SK-N-SH (cell line): Measurements from ENCODE around the gene EIF3D. TPM values are rescaled to one million over a fixed set of nuclear protein-coding genes. Genes with fewer than 3 reads are reported as not detected.
A peak's percentile ranks its signal among the peaks of the same experiment; 100 is the strongest.

Experiments used
- CTCF ChIA-PET: fragments of 300-600, 350-600 bp; formaldehyde crosslinking; extraction: SDS; loops from one replicate; lab custom pipeline; 2021; lab: Yijun Ruan, JAX
- POLR2A ChIA-PET: fragments of 350-600 bp; sonication (Branson Sonifier 250); formaldehyde crosslinking; extraction: SDS; loops from one replicate; lab custom pipeline; 2020; ENCODE audit warnings: antibody characterized with exemption, inconsistent platforms; lab: Yijun Ruan, JAX
- DNase-seq: peaks from one replicate; pipeline ENCODE4 v3.0.0; 2012
- H2AFZ ChIP-seq: fragments of 200-600 bp; sonication (generic); 2 replicates; pipeline ENCODE4 v1.8.1; 2016; ENCODE audit warnings: antibody characterized with exemption, mild to moderate bottlenecking, low read depth
- H3F3A ChIP-seq: fragments of 200-600 bp; sonication (generic); replicated peaks from 2 replicates; pipeline ENCODE3; 2016; ENCODE audit warnings: antibody characterized with exemption, mild to moderate bottlenecking; ENCODE audit not compliant: insufficient read depth
- H3K27ac ChIP-seq, 2 experiments: fragments of 200-500 bp in 1 of 2; fragments of 200-600 bp in 1 of 2; sonication (Bioruptor generic) in 1 of 2; sonication (generic), shearing (Covaris generic) in 1 of 2; 2 replicates each; pipeline versions ENCODE4 v1.5.1 to v1.6.1; 2014 to 2016; ENCODE audit warnings: low read depth in 2 of 2, inconsistent platforms in 1 of 2, low read length in 1 of 2, mild to moderate bottlenecking in 1 of 2, mixed read lengths in 1 of 2
- H3K27me3 ChIP-seq: fragments of 200-600 bp; sonication (generic), shearing (Covaris generic); 2 replicates; pipeline ENCODE4 v1.6.1; 2016; ENCODE audit warnings: mixed run types; ENCODE audit not compliant: insufficient read depth
- H3K36me3 ChIP-seq, 2 experiments: fragments of 200-500 bp in 1 of 2; fragments of 200-600 bp in 1 of 2; sonication (Bioruptor generic) in 1 of 2; sonication (generic) in 1 of 2; replicated peaks in 1 of 2; 2 replicates each; pipeline versions ENCODE3 to v1.5.1; 2014 to 2016; ENCODE audit warnings: low read length in 1 of 2, mild to moderate bottlenecking in 1 of 2; ENCODE audit not compliant: insufficient read depth in 2 of 2, control insufficient read depth in 1 of 2
- H3K4me1 ChIP-seq, 2 experiments: fragments of 200-500 bp in 1 of 2; fragments of 200-600 bp in 1 of 2; sonication (Bioruptor generic) in 1 of 2; sonication (generic), shearing (Covaris generic) in 1 of 2; 2 replicates each; pipeline versions ENCODE4 v1.5.1 to v1.6.1; 2014 to 2016; ENCODE audit warnings: low read depth in 1 of 2, low read length in 1 of 2, mixed run types in 1 of 2; ENCODE audit not compliant: insufficient read depth in 2 of 2, control insufficient read depth in 1 of 2
- H3K4me2 ChIP-seq: fragments of 200-600 bp; sonication (generic), shearing (Covaris generic); 2 replicates; pipeline ENCODE4 v1.6.1; 2017; ENCODE audit warnings: mixed run types
- H3K4me3 ChIP-seq, 2 experiments: fragments of 200-500 bp in 1 of 2; fragments of 200-600 bp in 1 of 2; sonication (Bioruptor generic) in 1 of 2; sonication (generic), shearing (Covaris generic) in 1 of 2; 2 replicates each; pipeline versions ENCODE4 v1.5.1 to v1.8.1; 2014 to 2016; ENCODE audit warnings: low read depth in 2 of 2, inconsistent platforms in 1 of 2, low read length in 1 of 2, mild to moderate bottlenecking in 1 of 2, mixed read lengths in 1 of 2, moderate library complexity in 1 of 2
- H3K79me2 ChIP-seq: fragments of 200-600 bp; sonication (generic); 2 replicates; pipeline ENCODE4 v1.8.1; 2017; ENCODE audit warnings: mild to moderate bottlenecking; ENCODE audit not compliant: insufficient read depth
- H3K9ac ChIP-seq: fragments of 200-600 bp; sonication (generic); 2 replicates; pipeline ENCODE4 v1.6.1; 2017; ENCODE audit warnings: mixed run types
- H3K9me2 ChIP-seq: fragments of 200-600 bp; sonication (generic); 2 replicates; pipeline ENCODE4 v1.6.1; 2017; ENCODE audit warnings: mixed run types
- H3K9me3 ChIP-seq: fragments of 200-600 bp; sonication (generic); 2 replicates; pipeline ENCODE4 v1.6.1; 2017; ENCODE audit warnings: mixed run types, mild to moderate bottlenecking, moderate library complexity
- H4K20me1 ChIP-seq: fragments of 200-600 bp; sonication (generic); 2 replicates; pipeline ENCODE4 v1.6.1; 2017; ENCODE audit warnings: mild to moderate bottlenecking, mixed run types; ENCODE audit not compliant: insufficient read depth
- EP300 ChIP-seq, 2 experiments: IDR thresholded peaks; 2 replicates each; pipeline versions ENCODE4 v1.4.0 to v1.6.1; 2012; ENCODE audit warnings: borderline replicate concordance in 1 of 2, low read depth in 1 of 2, low read length in 1 of 2
- EZH2phosphoT487 ChIP-seq: fragments of 200-600 bp; sonication (generic); IDR thresholded peaks from 2 replicates; pipeline ENCODE4 v1.6.1; 2017; ENCODE audit warnings: low read depth, mixed run types, mild to moderate bottlenecking, antibody characterized with exemption, moderate library complexity, borderline replicate concordance
- FOSL2 ChIP-seq: IDR thresholded peaks from 2 replicates; pipeline ENCODE4 v1.4.0; 2012; ENCODE audit warnings: low read depth, mild to moderate bottlenecking, moderate library complexity, borderline replicate concordance
- FOXM1 ChIP-seq: IDR thresholded peaks from 2 replicates; pipeline ENCODE4 v1.4.0; 2012; ENCODE audit warnings: low read depth, mild to moderate bottlenecking
- IRF3 ChIP-seq: fragments of 150-350 bp; IDR thresholded peaks from 2 replicates; pipeline ENCODE4 v1.6.1; 2016; ENCODE audit warnings: mild to moderate bottlenecking, low read depth, low read length
- JUND ChIP-seq: IDR thresholded peaks from 2 replicates; pipeline ENCODE4 v1.4.0; 2012
- MAX ChIP-seq: IDR thresholded peaks from 2 replicates; pipeline ENCODE4 v1.4.0; 2012; ENCODE audit warnings: low read depth
- MEF2A ChIP-seq: IDR thresholded peaks from 2 replicates; pipeline ENCODE4 v1.4.0; 2012; ENCODE audit warnings: low read depth, borderline replicate concordance
- MXI1 ChIP-seq: IDR thresholded peaks from 2 replicates; pipeline ENCODE4 v1.6.1; 2012; ENCODE audit warnings: mild to moderate bottlenecking, low read depth, low read length, improper control_type of control experiment
- NFIC ChIP-seq: IDR thresholded peaks from 2 replicates; pipeline ENCODE4 v1.4.0; 2012; ENCODE audit warnings: borderline replicate concordance
- NRF1 ChIP-seq: IDR thresholded peaks from 2 replicates; pipeline ENCODE4 v1.6.1; 2012; ENCODE audit warnings: low read depth, mild to moderate bottlenecking, low read length
- PBX3 ChIP-seq: IDR thresholded peaks from 2 replicates; pipeline ENCODE4; 2012
- RAD21 ChIP-seq: IDR thresholded peaks from 2 replicates; pipeline ENCODE4 v1.6.1; 2012; ENCODE audit warnings: mild to moderate bottlenecking, low read length
- RCOR1 ChIP-seq: fragments of 150-350 bp; IDR thresholded peaks from 2 replicates; pipeline ENCODE4 v1.6.1; 2017; ENCODE audit warnings: antibody characterized with exemption, low read length
- RFX5 ChIP-seq: IDR thresholded peaks from 2 replicates; pipeline ENCODE4 v1.6.1; 2012; ENCODE audit warnings: mild to moderate bottlenecking, improper control_type of control experiment, low read length
- RXRA ChIP-seq: IDR thresholded peaks from 2 replicates; pipeline ENCODE4 v1.4.0; 2012; ENCODE audit warnings: low read depth, mild to moderate bottlenecking, borderline replicate concordance
- TAF1 ChIP-seq: IDR thresholded peaks from 2 replicates; pipeline ENCODE4 v1.6.1; 2012; ENCODE audit warnings: low read depth, mild to moderate bottlenecking, low read length, moderate library complexity, borderline replicate concordance
- TCF12 ChIP-seq: IDR thresholded peaks from 2 replicates; pipeline ENCODE4 v1.4.0; 2012
- TEAD4 ChIP-seq: IDR thresholded peaks from 2 replicates; pipeline ENCODE4 v1.4.0; 2012; ENCODE audit warnings: mild to moderate bottlenecking, borderline replicate concordance; ENCODE audit not compliant: insufficient read depth
- YY1 ChIP-seq: IDR thresholded peaks from 2 replicates; pipeline ENCODE4 v1.4.0; 2012; ENCODE audit warnings: low read depth, mild to moderate bottlenecking
- ZBTB33 ChIP-seq: IDR thresholded peaks from 2 replicates; pipeline ENCODE4 v1.4.0; 2012; ENCODE audit warnings: low read depth, borderline replicate concordance
- WGBS: methylation state at CpG from one replicate; pipeline ENCODE4 v1.1.6; 2017; ENCODE audit warnings: low lambda C conversion rate; 5-methylcytosine and 5-hydroxymethylcytosine counted together
- polyA plus RNA-seq, 3 experiments: library from polyadenylated mRNA; depleted of rRNA; stranded (reverse); fragments of >200 nt; gene quantifications; 2 replicates each; pipeline ENCODE4 v1.2.3, GENCODE V29; 2012

The EIF3D gene
- polyA plus RNA-seq, 1 of the 3 experiments (the other 2 are of a cell fraction) = 423 TPM

- peaks cover 47% of the 10 kb centered on the region for H3F3A ChIP-seq
- no peak for TF ChIP-seq TCF12
- no peak for TF ChIP-seq MAX
- TF ChIP-seq NRF1 = no peak
- TF ChIP-seq RFX5 = no peak
- TF ChIP-seq IRF3 = no peak
- TF ChIP-seq EP300 (IDR thresholded peaks at IDR 0.05; ENCODE audit: borderline replicate concordance in 1 of 2, low read depth in 1 of 2, low read length in 1 of 2) = no peak
- no peak for TF ChIP-seq FOXM1
- no peak for TF ChIP-seq RAD21
- TF ChIP-seq RCOR1 = no peak
- TF ChIP-seq MEF2A = no peak
- TF ChIP-seq ZBTB33 = no peak
- no peak for TF ChIP-seq MXI1
- TF ChIP-seq, all 33 proteins: peak for 0
- no peak for DNase-seq
- H3K79me2 ChIP-seq = peaks cover 28% of the 10 kb centered on the region
- H3K4me1 ChIP-seq = peaks cover 3 to 66% of the 10 kb centered on the region in 2 experiments; a peak in 3 of 4 replicates
- peak overlapping the region in 1 of 2 experiments; percentile 100; a peak in 2 of 4 replicates for H3K27ac ChIP-seq
- no peaks in the 10 kb centered on the region for H3K9me2 ChIP-seq
- H2AFZ ChIP-seq = no peak overlapping the region
- POLR2A ChIA-PET = no interaction called here
- no peaks in the 10 kb centered on the region for H4K20me1 ChIP-seq
- H3K27me3 ChIP-seq = no peaks in the 10 kb centered on the region
- peaks cover 0 to 2% of the 10 kb centered on the region in 2 experiments for H3K36me3 ChIP-seq
- no peaks in the 10 kb centered on the region for H3K9me3 ChIP-seq
- CTCF ChIA-PET = interaction anchor here (5.6 to 16.8 kb wide), 2 partner anchors 168 to 180 kb away, joined by 34 to 329 read pairs; no protein-coding TSS in a partner anchor
- H3K9ac ChIP-seq = peak overlapping the region; percentile 77; the same call in 1 of the 2 replicates
- 93% methylated on average over 6 of the region's 7 CpGs for WGBS
- peak overlapping the region; percentile 67; the same call in 1 of the 2 replicates for H3K4me2 ChIP-seq
- no peak overlapping the region for H3K4me3 ChIP-seq
Measured at GRCh38 chr22:36466258-36466657, 62.7 kb downstream of the EIF3D start.

GRCh38 chr22:36465232-36466021 lies 63.5 kb downstream of the EIF3D start:
- H3K4me1 ChIP-seq = peaks cover 3 to 66% of the 10 kb centered on the region in 2 experiments; a peak in 3 of 4 replicates
- no peaks in the 10 kb centered on the region for H4K20me1 ChIP-seq
- H3K4me2 ChIP-seq = peak overlapping the region; percentile 67
- H3K36me3 ChIP-seq = no peaks in the 10 kb centered on the region
- H3K27me3 ChIP-seq = no peaks in the 10 kb centered on the region
- no peak overlapping the region for H3K4me3 ChIP-seq
- peak overlapping the region in 1 of 2 experiments; percentile 100; a peak in 2 of 4 replicates for H3K27ac ChIP-seq
- H3F3A ChIP-seq = peaks cover 46% of the 10 kb centered on the region
- CTCF ChIA-PET = interaction anchor here (5.6 to 16.8 kb wide), 2 partner anchors 167 to 179 kb away, joined by 34 to 329 read pairs; no protein-coding TSS in a partner anchor
- H3K79me2 ChIP-seq = peaks cover 27% of the 10 kb centered on the region
- H3K9me2 ChIP-seq = no peaks in the 10 kb centered on the region
- H2AFZ ChIP-seq = no peak overlapping the region
- peak overlapping the region; percentile 77 for H3K9ac ChIP-seq
- no peaks in the 10 kb centered on the region for H3K9me3 ChIP-seq
- POLR2A ChIA-PET = no interaction called here
- no peak for DNase-seq
- WGBS = 23% methylated on average over 13 of the region's 25 CpGs
- no peak for TF ChIP-seq RAD21
- TF ChIP-seq MEF2A = peak; percentile 66
- peak; percentile 89 for TF ChIP-seq TEAD4
- peak; percentile 89 for TF ChIP-seq NFIC
- peak; percentile 89 for TF ChIP-seq TCF12
- TF ChIP-seq MAX = peak; percentile 79
- TF ChIP-seq EZH2phosphoT487 = no peak
- peak; percentile 85; the same call in 1 of the 2 replicates for TF ChIP-seq RXRA
- TF ChIP-seq FOSL2 = peak; percentile 91
- peak; percentile 94 for TF ChIP-seq JUND
- no peak for TF ChIP-seq TAF1
- no peak for TF ChIP-seq YY1
- peak; percentile 69 for TF ChIP-seq PBX3
